ENCODE data around the gene SLC35G3.

GRCh38 chr17:35235289-35235688 is 41.1 kb upstream of the SLC35G3 start:
- no peak for TF ChIP-seq MXI1 (IDR thresholded peaks at IDR 0.05; ENCODE audit: borderline replicate concordance, low read depth, low read length)
- no peak for TF ChIP-seq MAFK (IDR thresholded peaks at IDR 0.05; ENCODE audit: low read depth, low read length)
- TF ChIP-seq, protein P1, sequence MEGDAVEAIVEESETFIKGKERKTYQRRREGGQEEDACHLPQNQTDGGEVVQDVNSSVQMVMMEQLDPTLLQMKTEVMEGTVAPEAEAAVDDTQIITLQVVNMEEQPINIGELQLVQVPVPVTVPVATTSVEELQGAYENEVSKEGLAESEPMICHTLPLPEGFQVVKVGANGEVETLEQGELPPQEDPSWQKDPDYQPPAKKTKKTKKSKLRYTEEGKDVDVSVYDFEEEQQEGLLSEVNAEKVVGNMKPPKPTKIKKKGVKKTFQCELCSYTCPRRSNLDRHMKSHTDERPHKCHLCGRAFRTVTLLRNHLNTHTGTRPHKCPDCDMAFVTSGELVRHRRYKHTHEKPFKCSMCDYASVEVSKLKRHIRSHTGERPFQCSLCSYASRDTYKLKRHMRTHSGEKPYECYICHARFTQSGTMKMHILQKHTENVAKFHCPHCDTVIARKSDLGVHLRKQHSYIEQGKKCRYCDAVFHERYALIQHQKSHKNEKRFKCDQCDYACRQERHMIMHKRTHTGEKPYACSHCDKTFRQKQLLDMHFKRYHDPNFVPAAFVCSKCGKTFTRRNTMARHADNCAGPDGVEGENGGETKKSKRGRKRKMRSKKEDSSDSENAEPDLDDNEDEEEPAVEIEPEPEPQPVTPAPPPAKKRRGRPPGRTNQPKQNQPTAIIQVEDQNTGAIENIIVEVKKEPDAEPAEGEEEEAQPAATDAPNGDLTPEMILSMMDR (conservative IDR thresholded peaks at IDR 0.05; ENCODE audit: low read depth, low read length), result no peak
- no peak for TF ChIP-seq RAD21 (IDR thresholded peaks at IDR 0.05; ENCODE audit: low read length)
